Measurements from ENCODE around the gene CLTB.
A peak's percentile ranks its signal among the peaks of the same experiment; 100 is the strongest.

Gene CLTB

DNA sequence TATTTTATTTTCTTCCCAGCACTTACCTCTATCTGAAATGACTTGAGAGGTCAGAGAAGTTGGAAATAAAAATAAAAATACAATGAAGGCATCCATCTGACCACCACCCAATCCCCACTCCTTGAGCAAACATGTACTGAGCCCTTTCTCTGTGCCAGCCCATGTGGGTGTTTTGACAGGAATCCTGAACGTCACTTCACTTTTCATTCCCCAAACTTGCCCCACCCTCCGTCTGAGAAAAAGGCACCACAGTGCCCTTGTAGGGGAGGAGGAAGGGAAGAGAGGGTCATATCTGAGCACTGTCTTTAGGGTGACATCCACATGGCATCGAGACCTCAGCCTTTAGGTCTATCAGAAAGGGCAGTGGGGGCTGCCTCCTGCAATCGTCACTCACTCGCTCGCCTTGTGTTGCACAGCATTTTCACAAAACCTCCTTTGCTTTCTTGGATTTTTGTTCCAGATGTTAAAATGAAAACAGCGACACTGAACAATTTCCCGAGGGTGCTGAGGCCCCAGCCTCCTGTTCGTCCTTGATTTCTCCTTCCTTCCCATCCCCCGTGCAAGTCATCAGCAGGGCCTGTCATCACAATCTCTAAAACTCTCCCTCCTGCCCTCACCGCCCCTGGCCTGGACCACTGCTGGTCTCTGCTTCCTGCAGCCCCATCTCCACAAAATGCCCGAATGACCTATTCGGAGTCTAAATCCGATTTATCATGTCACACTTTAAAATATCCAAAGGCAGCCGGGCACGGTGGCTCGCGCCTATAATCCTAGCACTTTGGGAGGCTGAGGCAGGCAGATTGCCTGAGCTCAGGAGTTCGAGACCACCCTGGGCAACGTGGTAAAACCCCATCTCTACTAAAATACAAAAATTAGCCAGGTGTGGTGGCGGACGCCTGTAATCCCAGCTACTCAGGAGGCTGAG is 14.8 kb downstream of the CLTB start:
- no peak for DNase-seq

DNA sequence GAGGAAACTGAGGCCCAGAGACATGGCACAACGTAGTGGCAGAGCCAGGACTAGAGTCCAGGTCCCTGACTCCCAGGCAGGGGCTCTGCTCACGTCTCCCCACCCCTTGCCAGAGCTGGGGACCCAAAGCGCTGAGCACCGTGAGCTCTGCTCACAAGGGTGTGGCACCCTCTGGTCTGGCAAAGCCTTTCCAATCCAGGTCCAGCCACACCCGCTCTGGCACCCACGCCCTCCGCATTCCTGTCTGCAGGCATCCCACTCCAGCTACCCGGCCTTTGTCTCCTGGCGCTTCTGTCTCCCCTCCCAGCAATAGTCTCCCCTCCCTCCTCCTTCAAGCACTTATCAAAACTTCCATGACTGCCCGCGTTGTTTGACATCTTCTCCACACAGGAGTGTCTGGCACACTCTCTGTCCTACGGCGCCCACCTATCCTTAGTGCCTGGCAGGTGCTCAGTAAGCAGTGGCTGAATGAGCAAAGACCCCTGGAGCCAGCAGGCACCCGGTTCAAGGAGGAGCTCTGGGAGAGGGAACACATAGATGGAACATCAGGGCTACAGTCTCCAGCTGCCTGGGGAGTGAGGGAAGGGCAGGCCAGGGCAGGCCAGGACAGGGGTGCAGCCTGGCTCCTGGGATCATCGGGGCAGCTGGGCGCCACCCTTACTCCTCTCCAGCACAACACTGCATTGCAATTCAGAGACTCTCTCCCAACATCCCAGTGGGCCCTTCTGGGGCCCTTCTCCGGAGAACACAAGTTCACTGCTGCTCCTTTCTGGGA is 15.8 kb downstream of the CLTB start:
- DNase-seq, result no peak

DNA sequence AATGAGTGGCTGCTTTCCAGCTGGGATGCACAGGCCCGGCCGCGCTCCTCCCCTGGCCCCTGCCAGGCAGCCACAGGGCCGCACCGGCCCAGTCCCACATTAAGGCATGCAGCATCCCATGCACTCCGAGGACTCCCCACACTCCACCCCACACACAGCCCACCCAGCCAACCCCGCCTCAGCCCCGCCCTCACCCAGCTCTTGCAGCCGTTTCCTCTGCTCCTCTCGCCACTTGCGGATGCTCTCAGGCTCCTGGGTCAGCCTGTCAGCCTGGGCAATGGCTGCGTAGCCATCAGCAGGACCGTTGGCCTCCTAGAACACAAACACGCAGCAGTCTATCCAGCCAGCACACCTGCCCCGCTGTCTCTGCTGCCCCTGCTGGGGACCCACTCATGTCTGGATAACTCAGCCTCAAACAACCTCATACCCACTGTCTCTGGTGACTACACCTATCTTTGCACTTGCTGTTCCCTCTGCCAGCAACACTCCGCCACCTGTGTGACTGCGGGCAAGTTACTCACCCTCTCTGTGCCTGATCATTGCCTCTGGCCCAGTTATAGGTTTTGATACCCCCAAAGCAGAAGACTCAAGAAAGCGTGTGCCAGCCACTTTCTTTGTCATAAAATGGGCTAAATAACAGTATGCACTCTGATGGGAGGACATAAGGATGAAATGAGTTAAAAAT is 18.5 kb downstream of the CLTB start:
- no peak for DNase-seq

DNA sequence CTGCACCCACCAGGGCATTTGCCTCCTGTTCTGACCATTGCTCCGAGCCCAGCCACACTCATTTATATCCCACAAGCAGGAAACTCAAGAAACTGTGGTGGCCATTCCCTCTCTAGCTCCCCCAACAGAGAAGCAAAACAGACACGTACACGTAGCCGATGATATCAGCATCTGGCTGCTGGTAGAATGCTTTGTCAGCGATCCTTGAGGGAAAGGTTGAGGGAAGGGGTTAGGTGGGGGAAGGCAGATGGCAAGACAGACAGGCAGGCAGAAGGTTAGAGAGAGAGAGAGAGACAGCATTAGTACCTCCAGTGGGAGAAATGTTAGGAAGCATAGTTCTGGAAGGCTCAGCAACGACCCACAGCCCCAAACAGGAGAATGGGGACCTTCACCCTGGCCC is 20.0 kb downstream of the CLTB start:
- DNase-seq, result no peak

DNA sequence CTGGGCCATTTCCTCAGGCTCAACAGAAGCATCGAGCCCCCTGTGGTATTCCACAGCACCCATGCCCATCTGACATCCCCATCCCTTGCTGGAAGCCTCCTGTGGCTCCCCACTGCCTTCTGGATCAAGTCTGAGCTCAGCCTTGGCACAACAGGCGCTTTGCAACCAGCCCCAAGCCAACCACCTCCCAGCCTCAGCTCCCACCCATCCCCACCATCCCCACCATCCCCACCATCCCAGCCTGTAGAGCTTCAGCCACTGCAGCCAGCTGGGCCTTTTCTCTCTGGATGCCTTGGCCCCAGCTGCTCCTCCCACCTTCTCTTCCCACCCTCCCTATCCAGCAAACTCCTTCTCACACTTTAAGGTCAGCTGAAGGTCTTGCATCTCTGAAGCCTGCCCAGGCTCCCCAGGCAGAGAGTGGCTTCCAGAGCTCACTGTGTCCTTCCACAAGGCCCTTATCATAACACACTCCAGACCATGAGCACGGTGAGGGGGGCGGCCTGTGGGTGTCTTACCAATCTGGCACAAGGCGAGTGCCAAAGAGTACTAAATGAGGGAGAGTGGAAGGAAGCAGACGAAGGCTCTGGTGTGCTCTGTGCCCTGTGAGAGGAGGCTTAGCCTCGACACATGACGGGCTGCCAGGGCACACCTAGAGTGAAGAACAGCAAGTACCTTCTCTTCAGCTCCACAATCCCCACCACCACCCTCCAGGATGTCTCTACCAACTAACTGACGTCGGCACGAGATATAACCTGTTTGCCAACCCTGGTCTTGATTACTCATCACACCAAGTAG is 21.3 kb downstream of the CLTB start:
- no peak for DNase-seq

DNA sequence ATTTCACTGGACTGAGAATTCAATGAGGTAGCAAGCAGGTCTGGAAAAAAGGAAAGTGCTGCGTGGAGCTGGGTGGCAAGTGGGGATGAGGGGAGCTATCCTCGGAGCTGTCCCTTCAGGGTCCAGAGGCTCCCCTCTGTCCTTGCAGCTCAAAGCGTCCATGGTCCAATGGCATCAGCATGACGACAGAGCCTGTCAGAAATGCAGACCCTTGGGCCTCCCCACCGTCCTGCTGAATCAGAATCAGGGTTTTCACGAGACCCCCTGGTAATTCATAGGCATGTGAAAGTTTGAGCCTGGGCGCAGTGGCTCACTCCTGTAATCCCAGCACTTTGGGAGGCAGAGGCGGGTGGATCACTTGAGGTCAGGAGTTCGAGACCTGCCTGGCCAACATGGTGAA is 22.2 kb downstream of the CLTB start:
- no peak for DNase-seq

DNA sequence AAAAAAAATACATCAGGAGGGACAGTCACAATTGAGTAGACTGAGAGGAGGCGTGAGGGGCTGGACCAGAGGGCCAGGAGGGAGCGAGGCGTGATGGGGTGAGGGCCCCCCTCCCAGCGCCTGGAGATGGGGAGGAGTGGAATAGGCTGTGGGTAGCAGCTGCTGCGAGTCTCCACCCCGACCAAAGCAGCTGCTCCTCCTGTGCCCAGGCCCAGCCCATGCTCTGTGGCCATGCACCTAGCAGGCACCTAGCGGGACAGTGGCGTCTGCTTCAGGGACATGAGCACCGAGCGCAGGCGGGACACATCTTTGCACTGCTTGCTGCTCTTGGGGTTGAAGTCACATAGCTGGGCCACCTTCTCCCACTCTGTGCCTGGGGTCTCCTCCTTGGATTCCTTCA is 23.8 kb downstream of the CLTB start:
- no peak for DNase-seq

DNA sequence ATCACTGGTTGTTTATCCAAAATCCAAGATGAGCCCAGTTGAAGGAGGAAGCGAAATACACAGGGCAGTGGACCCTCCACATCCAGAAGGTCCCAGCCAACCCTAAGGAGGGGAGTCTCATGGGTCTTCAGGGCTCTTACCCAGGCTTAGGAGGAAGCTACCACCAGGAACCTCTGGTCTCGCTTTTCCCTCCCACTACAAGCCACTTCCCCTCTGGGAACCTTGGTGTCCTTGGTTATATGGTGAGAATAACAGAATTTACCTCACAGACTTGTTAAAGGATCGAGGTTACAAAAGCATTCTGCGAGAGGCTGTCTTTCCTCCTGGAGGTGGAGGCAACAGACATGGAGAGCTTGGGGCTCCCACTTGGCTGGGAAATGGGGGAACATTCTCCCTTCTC is 24.3 kb downstream of the CLTB start:
- peak; percentile 62 to 81 (median 80) for DNase-seq

DNA sequence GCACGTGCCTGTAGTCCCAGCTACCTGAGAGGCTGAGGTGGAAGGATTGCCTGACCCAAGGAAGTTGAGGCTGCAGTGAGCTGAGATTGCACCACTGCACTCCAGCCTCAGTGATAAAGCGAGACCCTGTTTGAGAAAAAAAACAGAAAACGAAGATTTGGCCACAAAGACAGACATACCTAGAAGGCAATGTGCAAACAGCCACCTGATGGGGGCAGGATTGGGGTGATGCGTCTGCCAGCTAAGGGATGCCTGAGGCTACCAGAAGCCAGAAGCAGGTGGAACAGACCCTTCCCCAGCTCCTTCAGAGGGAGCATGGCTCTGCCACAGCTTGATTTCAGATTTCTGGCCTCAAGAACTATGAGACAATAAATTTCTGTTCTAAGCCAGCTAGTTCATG is 24.9 kb downstream of the CLTB start:
- DNase-seq, result no peak

DNA sequence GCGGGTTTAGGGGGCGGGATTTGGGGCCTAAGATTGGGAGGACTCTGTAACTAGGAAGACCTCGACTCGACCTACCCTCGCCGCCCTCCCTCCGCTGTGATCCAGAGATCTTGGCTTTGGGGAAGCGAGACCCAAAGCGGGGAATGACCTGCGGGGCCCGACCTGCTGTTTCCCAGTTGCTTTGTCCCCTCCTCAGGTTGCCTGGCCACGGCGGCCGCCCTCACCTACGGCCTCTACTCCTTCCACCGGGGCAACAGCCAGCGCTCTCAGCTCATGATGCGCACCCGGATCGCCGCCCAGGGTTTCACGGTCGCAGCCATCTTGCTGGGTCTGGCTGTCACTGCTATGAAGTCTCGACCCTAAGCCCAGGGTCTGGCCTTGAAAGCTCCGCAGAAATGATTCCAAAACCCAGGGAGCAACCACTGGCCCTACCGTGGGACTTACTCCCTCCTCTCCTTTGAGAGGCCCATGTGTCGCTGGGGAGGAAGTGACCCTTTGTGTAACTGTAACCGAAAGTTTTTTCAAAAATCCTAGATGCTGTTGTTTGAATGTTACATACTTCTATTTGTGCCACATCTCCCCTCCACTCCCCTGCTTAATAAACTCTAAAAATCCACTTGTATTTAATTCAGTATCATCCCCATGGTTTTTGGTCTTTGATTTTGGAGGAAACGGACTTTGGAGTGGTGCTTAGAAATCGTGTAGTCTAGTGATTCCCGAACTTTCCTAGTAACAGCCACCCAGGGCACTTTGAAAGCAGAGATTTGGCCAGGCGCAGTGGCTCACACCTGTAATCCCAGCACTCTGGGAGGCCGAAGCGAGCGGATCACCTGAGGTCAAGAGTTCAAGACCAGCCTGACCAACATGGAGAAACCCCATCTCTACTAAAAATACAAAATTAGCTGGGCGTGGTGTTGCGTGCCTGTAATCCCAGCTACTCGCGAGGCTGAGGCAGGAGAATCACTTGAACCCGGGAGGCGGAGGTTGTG is 26.9 kb downstream of the CLTB start:
- no peak for DNase-seq

DNA sequence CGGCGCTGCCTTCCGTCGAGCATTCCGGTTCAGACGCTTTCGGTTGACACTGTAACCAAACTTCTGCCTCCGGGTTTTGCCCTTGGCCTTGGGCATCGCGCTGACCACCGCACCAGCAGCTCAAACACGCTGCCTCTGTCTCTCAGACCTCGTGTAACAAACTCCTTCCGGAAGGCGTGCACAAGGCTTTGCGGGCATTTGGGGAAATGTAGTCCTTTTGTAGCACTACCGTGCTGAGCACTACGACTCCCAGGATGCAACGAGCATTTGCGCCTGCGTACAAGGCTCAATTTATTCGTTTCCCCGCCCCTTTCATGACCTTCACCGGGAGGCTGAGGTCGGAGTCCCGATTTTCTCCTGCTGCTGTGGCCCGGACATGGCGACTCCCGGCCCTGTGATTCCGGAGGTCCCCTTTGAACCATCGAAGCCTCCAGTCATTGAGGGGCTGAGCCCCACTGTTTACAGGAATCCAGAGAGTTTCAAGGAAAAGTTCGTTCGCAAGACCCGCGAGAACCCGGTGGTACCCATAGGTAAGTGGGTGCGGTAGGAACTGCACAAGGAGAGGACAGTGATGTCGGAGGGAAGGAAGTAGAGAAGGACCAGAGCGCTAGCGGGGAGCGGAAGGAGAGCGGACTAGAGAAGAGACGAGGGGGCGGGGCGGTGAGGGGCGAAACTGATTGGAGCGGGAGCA is 27.8 kb downstream of the CLTB start, which contains the start of the genes HIGD2A and NOP16:
HIGD2A (plus strand) TSS at position 308 of the 691 bp plus-strand sequence; CDS start at position 377, 69 bp downstream.
NOP16 (minus strand) TSS at position 155 of the 691 bp plus-strand sequence; CDS start at position 96, 59 bp downstream.
- peak; percentile 98 to 99 (median 98) for DNase-seq

DNA sequence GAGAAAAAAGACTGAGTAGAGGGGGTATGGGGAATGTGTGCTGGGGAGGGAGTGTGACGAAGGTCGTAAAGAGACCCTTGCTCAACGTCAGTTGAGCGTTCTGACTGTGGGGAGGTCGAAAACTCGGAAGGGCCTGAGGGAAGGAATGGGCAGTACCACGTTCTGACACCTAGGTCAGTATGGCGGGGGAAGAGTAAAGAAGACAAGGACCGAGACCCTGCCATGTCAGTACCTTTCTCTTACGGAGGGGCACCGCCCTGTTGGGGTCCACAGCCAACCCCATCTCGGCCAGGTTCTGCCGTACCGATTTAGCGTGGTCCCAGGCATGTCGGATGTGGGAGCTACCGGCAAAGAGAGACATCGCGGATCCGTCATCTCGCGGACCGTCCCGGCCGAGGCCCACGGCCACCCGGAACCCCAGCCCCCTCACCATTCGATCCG is 28.3 kb downstream of the CLTB start:
- DNase-seq, result peak; percentile 6 to 30 (median 26)

DNA sequence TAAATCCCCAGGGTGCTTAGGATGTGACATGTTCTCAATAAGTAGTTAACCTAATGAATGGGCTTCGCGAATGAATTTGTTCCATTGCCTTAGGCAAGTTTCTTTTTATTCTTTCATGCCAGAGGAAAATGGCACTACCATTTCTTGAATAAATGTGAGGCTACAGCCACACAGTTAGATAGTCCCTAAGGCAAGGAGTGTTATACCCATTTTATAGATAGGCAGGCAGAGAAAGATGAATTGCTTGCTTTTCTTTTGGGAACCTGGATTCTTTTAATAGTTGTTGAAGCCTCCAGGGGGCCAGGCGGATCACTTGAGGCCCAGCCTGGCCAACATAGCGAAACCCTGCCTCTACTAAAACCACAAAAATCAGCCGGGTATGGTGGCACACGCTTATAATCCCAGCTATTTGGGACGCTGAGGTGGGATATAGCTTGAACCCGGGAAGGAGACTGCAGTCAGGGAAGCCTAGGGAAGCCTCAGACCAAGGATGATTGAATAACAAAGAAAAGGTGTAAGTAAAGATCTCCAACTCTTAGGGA is 28.9 kb downstream of the CLTB start:
- DNase-seq, result no peak

DNA sequence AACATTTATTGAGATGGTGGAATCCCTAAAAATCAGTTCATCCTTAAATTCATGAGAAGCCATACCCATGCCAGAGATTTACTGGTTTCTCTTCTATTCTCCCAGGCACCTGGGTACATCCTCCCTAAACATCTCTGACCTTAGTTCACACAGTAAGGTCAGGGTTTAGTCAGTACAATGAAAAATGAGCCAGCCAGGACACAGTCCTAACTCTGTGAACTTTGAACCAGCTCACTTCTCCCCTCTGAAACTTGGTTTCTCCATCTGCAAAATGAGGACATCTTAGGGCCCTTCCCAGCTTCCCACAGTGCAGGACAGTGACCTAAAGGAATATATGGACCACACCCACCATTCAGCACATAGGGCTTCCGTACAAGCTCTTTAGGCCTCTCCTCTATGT is 29.8 kb downstream of the CLTB start:
- no peak for DNase-seq

DNA sequence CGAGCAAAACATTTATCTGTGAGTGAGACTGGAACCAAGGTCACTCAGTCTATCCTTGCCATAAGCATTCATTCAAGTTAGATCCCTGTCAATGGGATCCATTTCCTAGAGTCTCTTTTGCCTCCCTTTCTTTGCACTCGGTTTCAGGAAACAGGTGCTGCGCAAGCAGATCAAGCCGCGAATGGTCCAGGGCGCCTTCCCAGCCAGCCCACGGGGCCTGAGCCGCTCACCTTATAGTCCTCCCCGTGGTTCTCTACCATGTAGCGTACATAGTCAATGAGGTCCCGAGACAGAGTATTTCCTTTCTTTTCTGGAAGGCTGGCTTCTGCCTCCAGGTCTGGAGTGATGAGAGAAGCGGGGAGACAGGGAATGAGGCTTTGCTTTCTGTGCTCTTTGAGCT is 31.3 kb downstream of the CLTB start:
- DNase-seq, result no peak

DNA sequence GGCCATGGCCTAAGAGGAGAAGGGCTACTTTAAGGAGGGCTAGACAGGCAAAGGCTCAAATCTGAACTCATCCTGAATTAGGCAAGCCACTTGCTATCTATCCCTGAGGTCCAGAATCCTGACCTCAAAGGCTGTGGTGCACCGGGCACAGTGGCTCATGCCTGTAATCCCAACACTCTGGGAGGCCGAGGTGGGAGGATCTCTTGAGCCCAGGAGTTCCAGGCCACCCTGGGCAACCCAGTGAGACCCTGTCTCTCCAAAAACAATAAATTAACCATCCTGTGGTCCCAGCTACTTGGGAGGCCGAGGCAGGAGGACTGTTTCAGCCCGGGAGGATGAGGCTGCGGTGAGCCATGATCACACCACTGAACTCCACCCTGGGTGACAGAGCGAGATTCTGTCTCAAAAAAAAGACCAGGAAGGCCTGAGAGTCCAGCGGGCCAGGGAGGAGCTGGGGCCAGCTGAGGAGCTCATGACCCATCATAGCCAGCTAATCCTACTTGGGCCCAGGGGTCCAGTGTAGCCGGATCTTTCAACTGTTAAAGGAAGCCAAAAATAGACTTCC is 31.9 kb downstream of the CLTB start:
- no peak for DNase-seq

DNA sequence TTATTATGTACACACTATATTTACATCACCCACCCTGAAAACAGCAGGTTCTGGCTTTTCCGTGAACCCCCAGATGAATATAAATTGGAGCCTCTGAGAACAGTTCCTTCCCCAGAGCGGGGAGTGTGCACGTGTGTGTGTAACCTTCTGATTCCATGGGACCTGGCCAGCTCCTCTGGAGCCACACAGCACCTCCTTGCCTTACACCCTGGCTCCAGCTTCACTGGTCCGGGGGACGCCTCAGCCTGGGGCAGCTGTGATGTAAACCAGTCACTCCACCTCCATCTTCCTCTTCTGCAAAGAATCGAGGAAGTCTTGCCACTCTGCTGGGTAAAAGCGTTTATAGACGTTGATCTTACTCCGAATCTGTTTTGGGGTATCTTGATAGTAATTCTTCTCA is 32.4 kb downstream of the CLTB start:
- peak in 1 of 4 experiments; percentile 18 for DNase-seq

DNA sequence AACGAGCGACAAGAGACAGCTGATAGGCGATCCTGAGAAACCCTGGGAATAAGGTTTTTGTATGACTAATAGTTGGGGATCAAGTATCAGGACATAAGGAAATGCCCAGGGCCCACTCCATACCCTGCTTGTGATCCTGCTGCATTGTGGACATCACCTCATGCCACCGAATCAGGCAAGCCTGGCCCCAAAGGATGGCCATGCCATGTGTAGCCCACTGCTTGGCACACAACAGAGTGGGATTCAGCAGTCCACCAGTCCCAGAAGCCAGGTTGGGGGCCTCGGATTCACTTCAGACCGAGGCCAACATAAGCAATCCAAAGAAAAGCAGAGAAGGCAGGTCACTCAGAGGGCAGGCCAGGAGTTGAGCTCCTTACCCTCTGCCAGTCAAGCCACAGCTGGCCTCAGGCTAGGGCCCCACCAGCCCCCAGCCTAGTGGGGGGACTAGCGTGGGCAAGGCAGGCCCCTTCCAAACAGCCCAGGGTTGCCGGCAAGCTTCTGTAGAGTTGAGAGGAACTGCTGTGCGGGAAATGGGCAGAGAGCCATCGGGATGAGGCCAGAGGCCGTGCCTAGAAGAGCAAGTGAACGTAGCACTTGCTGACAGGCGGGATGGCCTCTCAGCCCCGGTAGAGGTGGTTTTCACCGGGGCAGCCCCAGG is 33.0 kb downstream of the CLTB start:
- DNase-seq, result no peak

DNA sequence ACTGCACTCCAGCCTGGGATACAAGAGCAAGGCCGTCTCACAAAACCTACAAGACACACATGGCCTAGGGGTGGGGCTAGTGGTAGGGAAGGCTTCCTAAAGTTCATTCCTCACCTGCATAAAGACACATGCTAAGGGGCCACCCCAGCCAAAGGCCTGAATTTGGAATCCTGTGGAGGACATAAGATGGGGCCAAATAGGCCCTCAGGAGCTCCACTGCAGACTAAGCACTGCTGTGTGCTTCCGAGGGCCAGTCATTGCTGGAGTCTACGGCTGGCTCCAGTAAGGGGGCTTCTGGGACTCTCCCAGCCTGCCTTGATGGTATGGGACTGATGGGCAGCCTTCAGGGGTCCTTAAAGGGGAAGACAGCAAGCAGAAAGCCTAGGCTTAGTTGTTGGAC is 33.6 kb downstream of the CLTB start:
- no peak for DNase-seq

All from suppressor macrophage (primary cell).